ENCODE data around the gene ATP5F1B. TPM values are rescaled to one million over a fixed set of nuclear protein-coding genes. Genes with fewer than 3 reads are reported as not detected.

The ATP5F1B gene
- total and polyA plus RNA-seq, 4 donors: 216 to 537 (median 389) TPM

DNA sequence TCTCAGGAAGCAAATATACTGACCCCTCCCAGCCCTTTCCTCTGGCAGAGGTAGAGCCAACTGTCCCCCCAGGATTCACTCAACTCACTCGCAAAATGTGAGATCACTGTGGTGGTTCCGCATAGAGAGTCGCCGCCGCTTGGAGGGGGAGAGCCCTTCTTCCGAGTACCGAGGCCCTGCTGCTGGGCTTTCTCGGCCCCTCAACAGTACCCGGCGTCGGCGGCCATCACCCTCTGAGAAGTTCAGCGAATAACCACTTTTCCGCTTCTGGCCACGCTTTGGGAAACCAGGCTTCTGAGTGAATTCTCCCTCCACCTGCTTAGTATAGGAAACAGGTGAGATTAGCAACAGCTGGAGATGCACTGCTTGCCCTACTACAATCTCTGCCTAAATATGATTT, 46.7 kb downstream of the ATP5F1B start:
- no peak overlapping the region for H3K4me3 ChIP-seq
- DNase-seq: no peak
- no peak overlapping the region for H3K9ac ChIP-seq (ENCODE audit: insufficient read depth in 1 of 2, low read length in 2 of 2)
- H3K9me3 ChIP-seq (ENCODE audit: control insufficient read depth in 4 of 4, insufficient read depth in 3 of 4, low read length in 3 of 4): no peaks in the 10 kb centered on the region
- no peak for TF ChIP-seq CTCF (IDR thresholded peaks at IDR 0.05; ENCODE audit: control extremely low read depth, extremely low read depth)
- no peak for ATAC-seq (ENCODE audit: insufficient read depth, low FRiP score)
- no peaks in the 10 kb centered on the region for H3K27me3 ChIP-seq (ENCODE audit: control insufficient read depth in 3 of 3, insufficient read depth in 3 of 3, low read length in 2 of 3)
- WGBS, 2 donors: 95 to 97% methylated on average over 15 of the region's 15 CpGs
- H3K36me3 ChIP-seq (ENCODE audit: control insufficient read depth in 4 of 4, insufficient read depth in 4 of 4, low read length in 4 of 4): peaks cover 46 to 66% (median 61%) of the 10 kb centered on the region in 4 donors
- peaks cover 0 to 2% (median 0%) of the 10 kb centered on the region in 5 donors for H3K4me1 ChIP-seq (ENCODE audit: control insufficient read depth in 5 of 5, insufficient read depth in 5 of 5, low read length in 5 of 5)
- H3K27ac ChIP-seq (ENCODE audit: low read depth in 1 of 2, low read length in 1 of 2): no peak overlapping the region

DNA sequence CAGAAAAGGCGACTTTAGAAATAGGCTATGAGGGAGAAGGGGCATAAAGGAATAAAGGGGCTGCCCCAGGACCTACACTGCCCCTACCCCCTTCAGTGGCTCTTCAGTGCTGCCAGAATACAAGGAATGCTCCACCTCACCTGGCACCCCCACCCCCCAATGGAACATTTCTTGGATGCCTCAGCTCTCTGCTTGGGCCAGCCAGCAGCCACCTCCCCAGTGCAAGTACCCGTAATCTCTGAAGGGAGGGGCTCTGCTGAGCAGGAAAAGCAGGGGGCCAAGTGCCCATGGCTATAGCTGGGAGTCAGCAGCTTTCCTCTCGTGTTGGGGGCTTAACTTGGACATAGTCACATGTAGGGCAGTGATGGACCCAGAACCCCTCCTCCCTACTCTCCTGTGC, 49.0 kb downstream of the ATP5F1B start:
- no peak for DNase-seq
- ATAC-seq (ENCODE audit: insufficient read depth, low FRiP score): no peak
- Histone ChIP-seq H3K4me1 (ENCODE audit: control insufficient read depth in 5 of 5, insufficient read depth in 5 of 5, low read length in 5 of 5) (peaks cover 0 to 2% (median 0%) of the 10 kb centered on the region in 5 donors), H3K9ac (ENCODE audit: insufficient read depth in 1 of 2, low read length in 2 of 2) (no peak overlapping the region), H3K36me3 (ENCODE audit: control insufficient read depth in 4 of 4, insufficient read depth in 4 of 4, low read length in 4 of 4) (peaks cover 32 to 55% (median 41%) of the 10 kb centered on the region in 4 donors), H3K27ac (ENCODE audit: low read depth in 1 of 2, low read length in 1 of 2) (peak overlapping the region in 1 of 2 donors; percentile 8), H3K9me3 (ENCODE audit: control insufficient read depth in 4 of 4, insufficient read depth in 3 of 4, low read length in 3 of 4) (no peaks in the 10 kb centered on the region), H3K27me3 (ENCODE audit: control insufficient read depth in 3 of 3, insufficient read depth in 3 of 3, low read length in 2 of 3) (no peaks in the 10 kb centered on the region), H3K4me3 (no peak overlapping the region)
- TF ChIP-seq CTCF (IDR thresholded peaks at IDR 0.05; ENCODE audit: control extremely low read depth, extremely low read depth): no peak
- 58 to 78% methylated on average over 3 of the region's 3 CpGs for WGBS, 2 donors

GRCh38 chr12:56593909-56594621, 51.7 kb downstream of the ATP5F1B start:
- Histone ChIP-seq H3K9me3 (ENCODE audit: control insufficient read depth in 4 of 4, insufficient read depth in 3 of 4, low read length in 3 of 4) (no peaks in the 10 kb centered on the region), H3K9ac (ENCODE audit: insufficient read depth in 1 of 2, low read length in 2 of 2) (no peak overlapping the region), H3K36me3 (ENCODE audit: control insufficient read depth in 4 of 4, insufficient read depth in 4 of 4, low read length in 4 of 4) (peaks cover 20 to 42% (median 22%) of the 10 kb centered on the region in 4 donors), H3K4me1 (ENCODE audit: control insufficient read depth in 5 of 5, insufficient read depth in 5 of 5, low read length in 5 of 5) (peaks cover 0 to 2% (median 0%) of the 10 kb centered on the region in 5 donors), H3K4me3 (no peak overlapping the region), H3K27ac (ENCODE audit: low read depth in 1 of 2, low read length in 1 of 2) (peak overlapping the region; percentile 50 to 69), H3K27me3 (ENCODE audit: control insufficient read depth in 3 of 3, insufficient read depth in 3 of 3, low read length in 2 of 3) (no peaks in the 10 kb centered on the region)
- ATAC-seq (ENCODE audit: insufficient read depth, low FRiP score): peak; percentile 70
- peak; percentile 60 for TF ChIP-seq CTCF (IDR thresholded peaks at IDR 0.05; ENCODE audit: control extremely low read depth, extremely low read depth)
- DNase-seq: peak; percentile 67 to 74 (median 69)
- 50 to 58% methylated on average over 8 of the region's 8 CpGs for WGBS, 2 donors

All from lung (tissue), 12 donors.